SK-N-SH treated with all-trans-retinoic acid at 6 μM for 48 hours (cell line): ENCODE results near the gene CCT7.

Experiments
- ARNTL ChIP-seq: fragments of 450-650 bp; formaldehyde crosslinking; IDR thresholded peaks from 2 replicates; pipeline ENCODE4 v1.5.0; 2020; ENCODE audit warnings: low read depth, mild to moderate bottlenecking, moderate library complexity, borderline replicate concordance
- BACH2 ChIP-seq: fragments of 250-450 bp; sonication (Bioruptor Pico); IDR thresholded peaks from 2 replicates; pipeline ENCODE4 v1.9.0; 2021; ENCODE audit warnings: mild to moderate bottlenecking, borderline replicate concordance
- ZNF565 ChIP-seq: fragments of 450-650 bp; formaldehyde crosslinking; conservative IDR thresholded peaks from 2 replicates; pipeline ENCODE4 v1.5.0; 2020; ENCODE audit warnings: low read depth, mild to moderate bottlenecking, moderate library complexity
- ZNF70 ChIP-seq: fragments of 450-650 bp; formaldehyde crosslinking; IDR thresholded peaks from 2 replicates; pipeline ENCODE4 v1.5.0; 2020; ENCODE audit warnings: mild to moderate bottlenecking, moderate library complexity
- TF ChIP-seq, protein P1 (sequence below): fragments of 250-450 bp; sonication (Bioruptor Pico); IDR thresholded peaks from 2 replicates; pipeline ENCODE4 v1.5.1; 2021; ENCODE audit warnings: mild to moderate bottlenecking, moderate library complexity

DNA sequence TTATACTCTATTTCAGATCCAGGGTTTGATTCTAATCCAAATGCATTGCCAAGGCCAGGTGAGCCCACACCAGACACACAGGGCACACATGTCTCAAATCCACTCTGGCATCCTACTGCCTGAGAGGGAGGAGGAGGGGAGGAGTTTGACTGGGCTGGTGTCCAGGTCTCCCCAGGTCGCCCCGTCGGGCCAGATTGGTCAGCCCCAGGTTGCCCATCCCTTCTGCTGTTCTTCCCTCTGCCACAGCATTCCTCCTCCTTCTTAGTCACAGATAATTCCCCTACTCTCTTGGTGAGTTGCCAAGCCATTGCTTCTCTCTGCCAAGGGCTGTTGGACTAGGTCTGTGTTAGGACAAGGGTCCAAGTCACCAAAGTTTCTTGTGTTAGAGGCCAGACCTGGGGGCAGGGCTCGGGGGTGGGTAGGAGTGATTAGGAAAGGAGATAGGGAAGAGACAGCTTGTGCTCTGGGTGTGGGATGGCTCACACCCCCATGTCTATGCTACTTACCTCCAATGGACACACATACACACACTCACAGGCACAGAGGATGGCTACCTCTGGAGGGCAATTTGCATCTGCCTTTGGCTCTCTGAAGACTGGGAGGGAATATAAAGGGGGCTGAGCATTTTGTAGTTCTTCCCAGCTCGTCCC, 61.8 kb downstream of the CCT7 start:
- TF ChIP-seq ZNF565 (no peak), BACH2 (no peak), ARNTL (CRISPR knock-in tag) (no peak), ZNF70 (CRISPR knock-in tag) (no peak)
- TF ChIP-seq, protein P1, sequence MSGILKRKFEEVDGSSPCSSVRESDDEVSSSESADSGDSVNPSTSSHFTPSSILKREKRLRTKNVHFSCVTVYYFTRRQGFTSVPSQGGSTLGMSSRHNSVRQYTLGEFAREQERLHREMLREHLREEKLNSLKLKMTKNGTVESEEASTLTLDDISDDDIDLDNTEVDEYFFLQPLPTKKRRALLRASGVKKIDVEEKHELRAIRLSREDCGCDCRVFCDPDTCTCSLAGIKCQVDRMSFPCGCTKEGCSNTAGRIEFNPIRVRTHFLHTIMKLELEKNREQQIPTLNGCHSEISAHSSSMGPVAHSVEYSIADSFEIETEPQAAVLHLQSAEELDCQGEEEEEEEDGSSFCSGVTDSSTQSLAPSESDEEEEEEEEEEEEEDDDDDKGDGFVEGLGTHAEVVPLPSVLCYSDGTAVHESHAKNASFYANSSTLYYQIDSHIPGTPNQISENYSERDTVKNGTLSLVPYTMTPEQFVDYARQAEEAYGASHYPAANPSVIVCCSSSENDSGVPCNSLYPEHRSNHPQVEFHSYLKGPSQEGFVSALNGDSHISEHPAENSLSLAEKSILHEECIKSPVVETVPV (CRISPR knock-in tag): no peak
